GM12864 (cell line): Measurements from ENCODE around the gene RSPH6A.
A peak's percentile ranks its signal among the peaks of the same experiment; 100 is the strongest.

Source experiments
- DNase-seq: peaks from one replicate; pipeline ENCODE4 v3.0.0-alpha.2; 2011; ENCODE audit warnings: low read depth
- H3K4me3 ChIP-seq: 2 replicates; pipeline ENCODE4 v1.5.1; 2011; ENCODE audit warnings: mild to moderate bottlenecking, low read depth, low read length, control low read depth
- CTCF ChIP-seq: IDR thresholded peaks from 2 replicates; pipeline ENCODE4 v1.5.1; 2011; ENCODE audit warnings: low read depth, mild to moderate bottlenecking, moderate library complexity, low read length, control low read depth, inconsistent platforms; ENCODE audit errors: missing control alignments

Gene RSPH6A

GRCh38 chr19:45821103-45821521, 6.0 kb upstream of the RSPH6A start:
- TF ChIP-seq CTCF, result no peak
- no peak overlapping the region for H3K4me3 ChIP-seq
- no peak for DNase-seq

GRCh38 chr19:45820413-45821102, 5.5 kb upstream of the RSPH6A start:
- no peak for TF ChIP-seq CTCF
- no peak for DNase-seq
- H3K4me3 ChIP-seq, result no peak overlapping the region

- DNase-seq, result no peak
These were observed 4.7 kb upstream of the RSPH6A start for GRCh38 chr19:45819769-45820168.

GRCh38 chr19:45817725-45818301, 2.7 kb upstream of the RSPH6A start:
- no peak for DNase-seq
- no peak for TF ChIP-seq CTCF
- H3K4me3 ChIP-seq, result no peak overlapping the region

More at GRCh38 chr19:45819769-45820168, 4.7 kb upstream of the RSPH6A start:
- no peak overlapping the region for H3K4me3 ChIP-seq
- TF ChIP-seq CTCF, result no peak

GRCh38 chr19:45817010-45817724, 2.1 kb upstream of the RSPH6A start:
- H3K4me3 ChIP-seq, result no peak overlapping the region
- peak; percentile 97 for TF ChIP-seq CTCF

GRCh38 chr19:45816236-45817009, 1.3 kb upstream of the RSPH6A start:
- no peak for TF ChIP-seq CTCF
- DNase-seq, result no peak
- no peak overlapping the region for H3K4me3 ChIP-seq

More at GRCh38 chr19:45817010-45817724, 2.1 kb upstream of the RSPH6A start:
- DNase-seq, result peak; percentile 83
